Natural killer cell treated with Interleukin-12 subunit alpha and Interleukin-12 subunit beta and Interleukin-15 and Interleukin-18, amount 100 ng/mL, for 72 hours (primary cell): Measurements from ENCODE around the gene MTURN. TPM values are rescaled to one million over a fixed set of nuclear protein-coding genes. Genes with fewer than 3 reads are reported as not detected.

Source experiments
- ATAC-seq, 2 donors: fragments of 150-1000 bp; cut with Tn5 transposase in 1 of 2; sonication (Bioruptor Pico), chemical (Tn5 transposase) in 1 of 2; 2 replicates each; pipeline ENCODE4 v1.10.0; 2021
- DNase-seq: peaks from one replicate; pipeline ENCODE4 v3.0.0; 2022; ENCODE audit warnings: low spot score
- H3K27ac Mint-ChIP-seq, 2 donors: 1 replicate in 1 of 2; 2 replicates in 1 of 2; pipeline ENCODE4 v1.8.0; 2022; ENCODE audit warnings: mixed read lengths in 2 of 2, mild to moderate bottlenecking in 1 of 2, moderate library complexity in 1 of 2
- H3K27me3 Mint-ChIP-seq, 2 donors: 1 replicate in 1 of 2; 2 replicates in 1 of 2; pipeline ENCODE4 v1.8.0; 2022; ENCODE audit warnings: mixed read lengths in 2 of 2
- H3K36me3 Mint-ChIP-seq: one replicate; pipeline ENCODE4 v1.8.0; 2022; ENCODE audit warnings: mixed read lengths
- H3K4me1 Mint-ChIP-seq, 2 donors: 1 replicate in 1 of 2; 2 replicates in 1 of 2; pipeline ENCODE4 v1.8.0; 2022; ENCODE audit warnings: low read depth in 2 of 2, mixed read lengths in 2 of 2, mild to moderate bottlenecking in 1 of 2
- H3K4me3 Mint-ChIP-seq: one replicate; pipeline ENCODE4 v1.8.0; 2022; ENCODE audit warnings: mixed read lengths
- H3K9me3 Mint-ChIP-seq: 2 replicates; pipeline ENCODE4 v1.8.0; 2022; ENCODE audit warnings: mixed read lengths
- total RNA-seq, 2 donors: library from RNA; stranded (reverse); gene quantifications; one replicate each; pipeline ENCODE4 v1.2.3, GENCODE V29; 2022

Gene MTURN
- total RNA-seq, 2 donors from 2014 or later, result 3.6 to 10.2 TPM

GRCh38 chr7:30172451-30172850 is 37.7 kb downstream of the MTURN start:
- H3K27me3 Mint-ChIP-seq, result no peaks in the 10 kb centered on the region

GRCh38 chr7:30173058-30173897 is 38.5 kb downstream of the MTURN start:
- no peaks in the 10 kb centered on the region for H3K36me3 Mint-ChIP-seq
- no peak for ATAC-seq
- no peak for DNase-seq
- no peaks in the 10 kb centered on the region for H3K9me3 Mint-ChIP-seq
- H3K27ac Mint-ChIP-seq, result no peak overlapping the region
- H3K4me1 Mint-ChIP-seq, result peaks cover 24 to 28% of the 10 kb centered on the region in 2 donors
- H3K4me3 Mint-ChIP-seq, result no peak overlapping the region
- H3K27me3 Mint-ChIP-seq, result no peaks in the 10 kb centered on the region

More at GRCh38 chr7:30172451-30172850, 37.7 kb downstream of the MTURN start:
- ATAC-seq, result no peak
- no peaks in the 10 kb centered on the region for H3K9me3 Mint-ChIP-seq
- no peak for DNase-seq
- H3K27ac Mint-ChIP-seq, result no peak overlapping the region
- H3K4me3 Mint-ChIP-seq, result no peak overlapping the region
- peaks cover 24 to 28% of the 10 kb centered on the region in 2 donors for H3K4me1 Mint-ChIP-seq
- no peaks in the 10 kb centered on the region for H3K36me3 Mint-ChIP-seq

GRCh38 chr7:30175180-30175579 is 40.4 kb downstream of the MTURN start:
- ATAC-seq, result no peak
- no peak for DNase-seq
- Mint-ChIP-seq H3K4me1 (peaks cover 35 to 38% of the 10 kb centered on the region in 2 donors), H3K4me3 (no peak overlapping the region), H3K27me3 (no peaks in the 10 kb centered on the region), H3K27ac (no peak overlapping the region), H3K9me3 (no peaks in the 10 kb centered on the region), H3K36me3 (no peaks in the 10 kb centered on the region)

- H3K4me3 Mint-ChIP-seq, result no peak overlapping the region
- no peaks in the 10 kb centered on the region for H3K36me3 Mint-ChIP-seq
- peaks cover 37 to 38% of the 10 kb centered on the region in 2 donors for H3K4me1 Mint-ChIP-seq
- H3K27me3 Mint-ChIP-seq, result no peaks in the 10 kb centered on the region
- DNase-seq (no peak), ATAC-seq (no peak)
- no peaks in the 10 kb centered on the region for H3K9me3 Mint-ChIP-seq
- H3K27ac Mint-ChIP-seq, result peak overlapping the region in 1 of 2 donors; percentile 7
These were observed 40.9 kb downstream of the MTURN start for GRCh38 chr7:30175636-30176147.

GRCh38 chr7:30176463-30177109 is 41.8 kb downstream of the MTURN start:
- DNase-seq (no peak), ATAC-seq (peak in 1 of 2 donors; percentile 68)
- H3K27me3 Mint-ChIP-seq, result no peaks in the 10 kb centered on the region
- no peaks in the 10 kb centered on the region for H3K9me3 Mint-ChIP-seq
- peak overlapping the region in 1 of 2 donors; percentile 7 for H3K27ac Mint-ChIP-seq
- H3K4me1 Mint-ChIP-seq, result peaks cover 38 to 41% of the 10 kb centered on the region in 2 donors
- no peaks in the 10 kb centered on the region for H3K36me3 Mint-ChIP-seq
- no peak overlapping the region for H3K4me3 Mint-ChIP-seq

GRCh38 chr7:30177186-30177585 is 42.4 kb downstream of the MTURN start:
- H3K27ac Mint-ChIP-seq, result peak overlapping the region in 1 of 2 donors; percentile 7
- H3K9me3 Mint-ChIP-seq, result no peaks in the 10 kb centered on the region
- no peak overlapping the region for H3K4me3 Mint-ChIP-seq
- no peaks in the 10 kb centered on the region for H3K27me3 Mint-ChIP-seq
- peaks cover 38 to 41% of the 10 kb centered on the region in 2 donors for H3K4me1 Mint-ChIP-seq
- H3K36me3 Mint-ChIP-seq, result no peaks in the 10 kb centered on the region
- DNase-seq, result no peak
- ATAC-seq, result no peak

GRCh38 chr7:30177965-30178364 is 43.2 kb downstream of the MTURN start:
- H3K27ac Mint-ChIP-seq, result no peak overlapping the region
- ATAC-seq, result no peak
- H3K36me3 Mint-ChIP-seq, result no peaks in the 10 kb centered on the region

GRCh38 chr7:30178748-30179436 is 44.1 kb downstream of the MTURN start:
- Mint-ChIP-seq H3K9me3 (no peaks in the 10 kb centered on the region), H3K36me3 (no peaks in the 10 kb centered on the region), H3K4me3 (peak overlapping the region; percentile 65), H3K4me1 (peaks cover 30 to 41% of the 10 kb centered on the region in 2 donors), H3K27ac (peak overlapping the region; percentile 49 to 76), H3K27me3 (no peaks in the 10 kb centered on the region)
- peak; percentile 75 to 78 for ATAC-seq
- DNase-seq, result no peak

More at GRCh38 chr7:30177965-30178364, 43.2 kb downstream of the MTURN start:
- Mint-ChIP-seq H3K9me3 (no peaks in the 10 kb centered on the region), H3K4me3 (no peak overlapping the region), H3K27me3 (no peaks in the 10 kb centered on the region), H3K4me1 (peaks cover 33 to 41% of the 10 kb centered on the region in 2 donors)
- DNase-seq, result no peak

GRCh38 chr7:30180718-30181117 is 45.9 kb downstream of the MTURN start:
- no peak for DNase-seq
- Mint-ChIP-seq H3K27ac (no peak overlapping the region), H3K27me3 (no peaks in the 10 kb centered on the region), H3K4me1 (peaks cover 25 to 32% of the 10 kb centered on the region in 2 donors), H3K36me3 (no peaks in the 10 kb centered on the region), H3K4me3 (no peak overlapping the region), H3K9me3 (no peaks in the 10 kb centered on the region)
- no peak for ATAC-seq

- Mint-ChIP-seq H3K4me1 (peaks cover 20 to 27% of the 10 kb centered on the region in 2 donors), H3K27me3 (no peaks in the 10 kb centered on the region), H3K36me3 (no peaks in the 10 kb centered on the region), H3K27ac (no peak overlapping the region), H3K4me3 (no peak overlapping the region), H3K9me3 (no peaks in the 10 kb centered on the region)
- ATAC-seq (no peak), DNase-seq (no peak)
These were observed 46.4 kb downstream of the MTURN start for GRCh38 chr7:30181211-30181610.

- H3K4me3 Mint-ChIP-seq, result no peak overlapping the region
- H3K36me3 Mint-ChIP-seq, result no peaks in the 10 kb centered on the region
- H3K27me3 Mint-ChIP-seq, result no peaks in the 10 kb centered on the region
- no peak overlapping the region for H3K27ac Mint-ChIP-seq
- ATAC-seq (no peak), DNase-seq (no peak)
- H3K4me1 Mint-ChIP-seq, result peaks cover 13 to 20% of the 10 kb centered on the region in 2 donors
- no peaks in the 10 kb centered on the region for H3K9me3 Mint-ChIP-seq
These were observed 47.1 kb downstream of the MTURN start for GRCh38 chr7:30181736-30182522.

GRCh38 chr7:30182814-30183213 is 48.0 kb downstream of the MTURN start:
- peaks cover 4% of the 10 kb centered on the region for H3K36me3 Mint-ChIP-seq
- no peak overlapping the region for H3K4me3 Mint-ChIP-seq
- no peak overlapping the region for H3K27ac Mint-ChIP-seq
- peaks cover 10 to 17% of the 10 kb centered on the region in 2 donors for H3K4me1 Mint-ChIP-seq
- no peaks in the 10 kb centered on the region for H3K27me3 Mint-ChIP-seq
- H3K9me3 Mint-ChIP-seq, result peaks cover under 1% of the 10 kb centered on the region
- no peak for DNase-seq
- ATAC-seq, result no peak
